HG03159 (cell line): ENCODE data around the gene ZSWIM5.
"Not testable (repeated sequence)": the region's sequence is repeated elsewhere in the genome, so short reads cannot be mapped to it uniquely, and the experiment has no call there.

Experiments used
- ATAC-seq: cut with Tn5 transposase; IDR thresholded peaks from one replicate; pipeline ENCODE4 v1.9.1; 2021; ENCODE audit warnings: mild to moderate bottlenecking, moderate library complexity; ENCODE audit not compliant: unreplicated experiment

ZSWIM5 gene

DNA sequence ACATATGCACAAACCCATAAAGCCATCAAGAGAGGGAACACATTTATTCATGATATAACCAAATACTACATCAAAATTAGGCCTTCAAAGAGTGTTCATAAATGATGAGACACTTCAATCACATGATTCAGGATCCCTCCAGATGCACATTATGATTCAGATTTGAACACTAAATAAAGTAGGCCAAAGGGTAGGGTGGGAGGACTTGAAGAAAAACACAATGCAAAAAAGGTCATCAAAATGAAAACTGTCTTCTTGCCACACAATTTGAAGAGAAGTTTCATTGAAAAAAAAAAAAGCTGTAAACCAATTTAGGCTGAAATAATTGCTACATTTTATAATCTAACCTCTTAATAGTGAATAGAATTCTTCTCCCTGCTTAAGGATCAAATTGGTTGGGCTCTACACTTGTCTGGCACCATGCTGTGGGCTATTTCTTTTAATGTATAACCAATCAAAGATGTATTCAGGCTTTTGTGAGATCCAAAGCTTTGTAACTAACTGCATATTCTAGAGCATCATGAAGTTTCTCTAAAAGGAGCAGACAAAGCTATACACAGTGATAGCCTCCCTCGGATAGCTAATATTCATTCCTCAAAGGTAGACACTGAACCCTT, 58.1 kb downstream of the ZSWIM5 start:
- no peak for ATAC-seq

DNA sequence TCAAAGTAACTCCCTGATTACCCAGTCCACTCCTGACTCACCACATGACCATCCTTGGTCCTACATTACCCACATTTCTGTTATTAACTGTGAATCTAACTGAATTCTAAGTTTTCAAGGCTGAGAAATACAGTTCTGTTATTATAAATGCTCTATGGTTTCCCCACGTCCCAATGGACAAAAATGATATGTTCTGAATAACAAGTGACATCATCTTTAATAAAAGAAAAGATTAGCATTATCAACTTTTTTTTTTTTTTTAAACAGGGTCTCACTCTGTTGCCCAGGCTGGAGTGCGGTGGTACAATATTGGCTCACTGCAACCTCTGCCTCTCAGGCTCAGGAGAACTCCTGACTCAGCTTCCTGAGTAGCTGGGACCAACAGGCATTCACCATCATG, 59.6 kb downstream of the ZSWIM5 start:
- no peak for ATAC-seq

DNA sequence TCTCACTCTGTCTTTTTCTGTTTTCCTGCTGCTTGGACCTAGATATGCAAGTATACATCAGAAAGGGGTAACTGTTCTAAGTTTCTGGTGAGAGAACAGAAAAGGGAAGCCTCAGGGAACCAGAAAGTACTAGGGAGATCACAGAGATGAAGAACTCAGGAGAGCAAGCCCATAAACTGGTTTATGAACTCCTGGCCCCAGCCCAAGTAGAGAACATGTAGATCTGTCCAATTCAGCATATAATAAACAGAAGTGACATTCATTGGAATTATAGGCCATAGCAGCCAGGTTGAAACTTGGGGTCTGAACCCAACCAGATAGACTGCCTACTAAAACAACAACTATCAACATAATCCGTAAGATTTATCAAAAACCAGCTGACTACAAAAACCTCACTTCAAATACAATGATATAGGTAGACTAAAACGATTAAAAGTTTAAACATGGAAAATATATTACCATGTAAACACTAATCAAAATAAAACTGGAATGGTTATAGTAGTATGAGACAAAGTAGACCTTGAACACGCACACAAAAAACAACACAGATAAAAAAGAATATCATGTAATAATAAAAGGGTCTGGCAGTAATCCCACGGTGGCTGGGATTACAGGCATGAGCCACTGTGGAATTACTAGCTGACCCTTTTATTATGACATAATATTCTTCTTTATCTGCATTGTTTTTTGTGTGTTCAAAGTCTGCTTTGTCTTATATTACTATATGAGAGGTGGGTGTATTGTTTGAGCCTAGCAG, 65.0 kb downstream of the ZSWIM5 start:
- no peak for ATAC-seq

DNA sequence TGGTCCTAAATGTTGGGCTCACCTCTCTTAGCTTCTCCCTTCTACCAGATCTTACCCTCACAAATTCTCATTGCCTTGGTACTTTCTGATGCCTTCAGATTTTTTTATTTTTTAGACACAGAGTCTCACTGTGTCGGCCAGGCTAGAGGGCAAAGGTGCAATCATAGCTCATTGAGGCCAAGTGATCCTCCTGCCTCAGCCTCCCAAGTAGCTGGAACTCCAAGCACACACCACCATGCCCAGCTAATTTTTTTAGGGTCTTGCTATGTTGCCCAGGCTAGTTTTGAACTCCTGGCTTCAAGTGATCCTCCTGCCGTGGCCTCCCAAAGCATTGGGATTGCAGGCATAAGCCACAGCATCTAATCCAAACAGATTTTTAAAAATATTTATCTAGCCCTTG, 69.4 kb downstream of the ZSWIM5 start:
- no peak for ATAC-seq

DNA sequence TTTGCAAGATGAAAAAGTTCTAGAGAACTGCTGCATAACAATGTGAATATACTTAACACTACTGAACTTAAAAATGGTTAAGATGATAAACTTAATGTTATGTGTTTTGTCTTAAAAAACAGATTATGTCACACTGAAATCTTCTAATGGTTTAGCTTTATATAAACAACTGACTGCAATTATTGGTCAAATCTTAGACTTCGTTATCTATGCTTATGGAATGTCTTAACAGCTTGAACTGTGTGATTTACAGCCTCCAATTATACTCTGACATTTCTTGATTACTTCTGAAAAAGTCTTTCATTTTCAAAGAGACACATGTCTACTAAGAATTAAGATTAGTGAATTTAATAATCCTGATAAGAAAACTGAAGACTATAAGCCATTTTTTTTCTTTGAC, 71.1 kb downstream of the ZSWIM5 start:
- no peak for ATAC-seq

DNA sequence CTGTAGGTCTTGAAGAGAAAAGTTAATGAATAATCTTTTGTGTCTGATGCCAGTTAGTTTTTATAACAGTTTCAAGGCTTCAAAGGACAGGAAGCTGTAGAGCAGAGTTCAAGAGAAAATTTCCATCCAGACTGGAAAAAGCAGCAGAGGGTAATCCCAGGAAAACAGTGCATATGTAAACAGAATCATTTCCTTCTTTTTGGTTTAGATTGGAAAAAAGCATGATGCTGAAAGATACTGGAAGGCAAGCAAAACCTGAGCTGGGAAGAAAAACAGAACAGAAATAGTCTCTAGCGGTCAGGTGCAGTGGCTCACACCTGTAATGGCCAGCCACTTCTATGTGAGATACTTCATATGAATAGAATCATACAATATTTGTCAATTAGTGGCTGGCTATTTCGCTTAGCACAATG, 71.9 kb downstream of the ZSWIM5 start:
- no peak for ATAC-seq

DNA sequence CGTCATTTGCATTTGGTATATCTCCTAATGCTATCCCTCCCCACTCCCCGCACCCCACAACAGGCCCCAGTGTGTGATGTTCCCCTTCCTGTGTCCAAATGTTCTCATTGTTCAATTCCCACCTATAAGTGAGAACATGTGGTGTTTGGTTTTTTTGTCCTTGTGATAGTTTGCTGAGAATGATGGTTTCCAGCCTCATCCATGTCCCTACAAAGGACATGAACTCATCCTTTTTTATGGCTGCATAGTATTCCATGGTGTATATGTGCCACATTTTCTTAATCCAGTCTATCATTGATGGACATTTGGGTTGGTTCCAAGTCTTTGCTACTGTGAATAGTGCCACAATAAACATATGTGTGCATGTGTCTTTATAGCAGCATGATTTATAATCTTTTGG, 73.7 kb downstream of the ZSWIM5 start:
- ATAC-seq: not testable (repeated sequence)

DNA sequence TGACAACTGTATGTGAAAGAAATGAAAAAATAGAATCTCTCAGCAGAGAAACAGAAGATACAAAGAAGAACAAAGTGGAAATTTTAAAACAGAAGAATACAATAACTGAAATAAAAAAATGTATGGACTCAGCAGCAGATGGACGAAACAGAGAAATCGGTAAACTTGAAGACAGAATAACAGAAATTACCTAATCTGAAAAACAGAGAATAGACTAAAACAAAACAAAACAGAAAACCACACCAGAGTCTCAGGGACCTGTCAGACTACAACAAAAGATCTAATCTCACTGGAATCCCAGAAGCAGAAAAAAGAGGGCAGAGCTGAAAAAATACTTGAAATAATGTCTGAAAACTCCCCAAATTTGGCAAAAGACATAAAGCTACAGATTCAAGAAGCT, 83.0 kb downstream of the ZSWIM5 start:
- ATAC-seq: no peak

DNA sequence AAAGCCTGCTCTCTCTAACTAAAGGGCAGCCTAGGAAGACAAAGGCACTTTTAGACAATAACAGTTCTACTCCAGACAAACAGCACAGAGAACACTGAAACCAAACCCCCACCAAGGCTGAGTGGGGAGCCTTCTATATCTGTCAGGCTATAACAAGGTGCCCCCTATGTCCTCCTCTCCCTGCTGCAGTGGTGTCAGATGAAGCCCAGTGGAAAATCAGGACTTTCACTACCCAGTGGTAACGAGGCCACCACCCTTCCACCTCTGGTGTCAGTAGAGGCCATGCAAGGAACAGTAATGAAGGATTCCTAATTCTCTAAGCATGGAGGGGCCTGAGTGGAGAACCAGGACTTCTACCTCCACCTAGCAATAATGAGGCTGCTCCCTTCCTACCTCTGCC, 83.7 kb downstream of the ZSWIM5 start:
- ATAC-seq: no peak

DNA sequence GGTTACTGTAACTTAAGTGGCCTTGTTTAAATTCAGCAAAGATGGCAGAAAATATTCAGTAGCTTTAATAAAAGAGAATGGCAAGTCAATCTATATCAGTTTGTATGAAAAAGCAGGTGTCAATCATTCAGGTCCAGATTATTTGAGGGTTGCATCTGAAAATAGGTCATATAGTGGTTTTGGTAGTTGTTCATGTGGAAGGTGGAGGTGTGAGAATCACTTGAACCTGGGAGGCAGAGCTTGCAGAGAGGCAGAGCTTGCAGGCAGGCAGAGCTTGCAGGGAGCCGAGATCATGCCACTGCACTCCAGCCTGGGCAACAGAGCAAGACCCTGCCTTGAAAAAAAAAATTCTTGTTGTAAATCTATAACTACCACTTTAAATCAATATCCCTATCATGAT, 88.6 kb downstream of the ZSWIM5 start:
- no peak for ATAC-seq

DNA sequence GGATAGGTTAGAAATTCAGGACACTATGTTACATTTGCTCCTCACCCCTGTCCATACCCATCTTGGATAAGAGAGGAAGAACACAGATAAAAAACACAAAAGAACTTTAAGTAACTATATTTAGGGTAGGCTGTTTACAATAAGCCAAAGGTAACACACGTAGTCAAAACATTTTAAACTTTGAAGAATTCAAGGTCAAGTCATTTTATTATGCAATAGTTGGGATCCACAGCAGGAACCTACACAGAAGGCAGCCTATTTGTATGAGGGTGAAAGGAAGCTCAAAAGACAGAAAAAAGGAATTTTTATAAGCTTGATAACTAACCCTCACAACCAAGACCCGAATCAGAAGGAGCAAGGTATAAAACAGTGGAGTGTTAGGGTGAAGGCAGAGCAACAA, 89.6 kb downstream of the ZSWIM5 start:
- no peak for ATAC-seq

DNA sequence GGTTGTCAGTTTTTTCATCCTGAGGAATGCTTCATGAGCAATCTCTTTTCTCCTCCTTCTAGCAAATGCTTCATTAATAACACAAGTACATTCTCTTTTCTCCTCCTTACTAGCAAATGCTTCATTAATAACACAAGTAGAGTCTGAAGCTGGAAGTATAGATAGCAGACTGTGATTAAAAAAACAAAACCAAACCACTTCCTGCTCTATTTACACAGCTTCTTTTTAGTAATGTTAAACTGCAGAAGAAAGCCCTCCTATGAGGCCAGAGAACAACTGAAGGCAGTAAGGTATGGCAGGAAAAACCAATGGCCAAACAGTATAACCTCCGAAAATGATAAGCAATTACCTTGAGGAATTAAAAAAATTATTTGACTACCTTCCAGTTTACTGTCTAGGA, 90.1 kb downstream of the ZSWIM5 start:
- ATAC-seq: no peak

DNA sequence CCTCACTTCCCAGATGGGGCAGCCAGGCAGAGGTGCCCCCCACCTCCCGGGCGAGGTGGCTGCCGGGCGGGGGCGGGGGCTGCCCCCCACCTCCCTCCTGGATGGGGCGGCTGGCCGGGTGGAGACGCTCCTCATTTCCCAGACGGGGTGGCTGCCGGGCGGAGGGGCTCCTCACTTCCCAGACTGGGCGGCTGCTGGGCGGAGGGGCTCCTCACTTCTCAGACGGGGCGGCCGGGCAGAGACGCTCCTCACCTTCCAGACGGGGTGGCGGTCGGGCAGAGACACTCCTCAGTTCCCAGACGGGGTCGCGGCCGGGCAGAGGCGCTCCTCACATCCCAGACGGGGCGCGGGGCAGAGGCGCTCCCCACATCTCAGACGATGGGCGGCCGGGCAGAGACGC, 91.2 kb downstream of the ZSWIM5 start:
- not testable (repeated sequence) for ATAC-seq

DNA sequence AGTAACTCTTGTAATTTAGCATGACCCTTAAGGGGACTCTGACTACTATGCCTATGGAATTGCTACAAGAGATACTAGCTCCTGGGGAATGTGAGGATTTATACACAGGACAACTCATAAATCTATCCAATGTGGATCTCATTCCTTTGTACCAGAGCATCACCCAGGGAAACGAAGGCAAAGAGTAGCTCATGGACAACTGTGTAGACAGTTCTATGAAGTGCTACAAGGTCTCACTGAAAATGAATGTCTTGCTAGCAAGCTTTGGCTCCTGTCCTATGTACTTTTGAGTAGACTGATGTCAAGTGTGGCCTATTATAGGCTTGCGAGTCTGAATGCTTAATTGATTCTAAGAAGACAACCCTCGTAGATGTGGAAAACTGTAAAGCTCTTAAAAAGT, 93.7 kb downstream of the ZSWIM5 start:
- no peak for ATAC-seq

DNA sequence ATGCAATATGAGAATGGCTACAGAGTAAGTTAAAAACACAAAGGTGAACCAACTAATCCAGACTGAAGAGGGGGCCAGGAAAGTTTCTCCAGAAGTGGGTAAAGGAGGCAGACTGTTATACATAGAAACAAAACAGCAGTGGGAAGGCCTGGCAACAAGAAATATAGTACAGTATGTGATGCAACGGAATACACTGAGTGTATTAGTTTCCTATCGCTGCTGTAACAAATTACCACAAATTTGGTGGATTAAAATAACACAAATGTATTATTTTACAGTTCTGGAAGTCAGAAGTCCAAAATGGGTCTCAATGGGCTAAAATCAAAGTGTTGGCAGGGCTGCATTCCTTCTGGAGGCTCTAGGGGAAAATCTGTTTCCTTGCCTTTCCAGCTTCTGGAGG, 95.2 kb downstream of the ZSWIM5 start:
- ATAC-seq: no peak

DNA sequence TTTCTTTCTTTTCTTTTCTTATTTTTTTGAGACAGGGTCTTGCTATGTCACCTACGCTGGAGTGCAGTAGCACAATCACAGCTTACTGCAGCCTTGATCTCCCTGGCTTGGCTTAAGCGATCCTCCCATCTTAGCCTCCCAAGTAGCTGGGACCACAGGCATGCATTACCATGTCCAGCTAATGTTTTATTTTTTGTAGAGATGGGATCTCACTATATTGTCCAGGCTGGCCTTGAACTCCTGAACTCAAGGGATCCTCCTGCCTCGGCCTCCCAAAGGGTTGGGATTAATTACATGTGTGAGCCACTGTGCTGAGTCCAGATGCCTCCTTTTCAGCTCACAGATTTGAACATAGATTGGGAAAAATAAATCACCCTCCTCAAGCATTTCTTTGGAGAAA, 98.6 kb downstream of the ZSWIM5 start:
- ATAC-seq: no peak

DNA sequence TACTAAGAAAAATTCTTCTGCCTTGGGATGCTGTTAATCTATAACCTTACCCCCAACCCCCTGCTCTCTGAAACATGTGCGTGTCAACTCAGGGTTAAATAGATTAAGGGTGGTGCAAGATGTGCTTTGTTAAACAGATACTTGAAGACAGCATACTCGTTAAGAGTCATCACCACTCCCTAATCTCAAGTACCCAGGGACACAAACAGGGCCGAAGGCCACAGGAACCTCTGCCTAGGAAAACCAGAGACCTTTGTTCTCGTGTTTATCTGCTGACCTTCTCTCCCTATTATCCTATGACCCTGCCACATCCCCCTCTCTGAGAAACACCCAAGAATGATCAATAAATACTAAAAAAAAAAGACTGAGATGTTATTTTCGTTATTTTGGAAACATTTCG, 99.5 kb downstream of the ZSWIM5 start:
- not testable (repeated sequence) for ATAC-seq

DNA sequence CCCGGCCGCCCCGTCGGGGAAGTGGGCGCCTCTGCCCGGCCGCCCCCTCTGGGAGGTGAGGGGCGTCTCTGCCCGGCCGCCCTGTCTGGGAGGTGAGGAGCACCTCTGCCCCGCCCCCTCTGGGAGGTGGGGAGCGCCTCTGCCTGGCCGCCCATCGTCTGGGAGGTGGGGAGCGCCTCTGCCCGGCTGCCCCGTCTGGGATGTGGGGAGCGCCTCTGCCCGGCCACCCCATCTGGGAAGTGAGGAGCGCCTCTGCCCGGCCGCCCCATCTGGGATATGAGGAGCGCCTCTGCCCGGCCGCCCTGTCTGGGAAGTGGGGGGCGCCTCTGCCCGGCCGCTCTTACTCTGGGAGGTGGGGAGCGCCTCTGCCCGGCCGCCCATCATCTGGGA, 100.3 kb downstream of the ZSWIM5 start:
- not testable (repeated sequence) for ATAC-seq

DNA sequence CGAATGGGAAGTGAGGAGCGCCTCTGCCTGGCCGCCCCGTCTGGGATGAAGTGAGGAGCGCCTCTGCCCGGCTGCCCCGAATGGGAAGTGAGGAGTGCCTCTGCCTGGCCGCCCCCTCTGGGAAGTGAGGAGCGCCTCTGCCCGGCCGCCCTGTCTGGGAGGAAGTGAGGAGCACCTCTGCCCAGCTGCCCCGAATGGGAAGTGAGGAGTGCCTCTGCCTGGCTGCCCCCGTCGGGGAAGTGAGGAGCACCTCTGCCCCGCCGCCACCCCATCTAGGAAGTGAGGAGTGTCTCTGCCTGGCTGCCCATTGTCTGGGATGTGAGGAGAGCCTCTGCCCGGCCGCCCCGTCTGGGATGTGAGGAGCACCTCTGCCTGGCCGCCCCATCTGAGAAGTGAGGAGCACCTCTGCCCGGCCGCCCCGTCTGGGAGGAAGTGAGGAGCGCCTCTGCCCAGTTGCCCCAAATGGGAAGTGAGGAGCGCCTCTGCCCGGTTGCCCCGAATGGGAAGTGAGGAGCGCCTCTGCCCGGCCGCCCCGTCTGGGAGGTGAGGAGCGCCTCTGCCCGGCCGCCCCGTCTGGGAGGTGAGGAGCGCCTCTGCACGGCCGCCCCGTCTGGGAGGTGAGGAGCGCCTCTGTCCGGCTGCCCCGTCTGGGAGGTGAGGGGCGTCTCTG, 100.8 kb downstream of the ZSWIM5 start:
- not testable (repeated sequence) for ATAC-seq

DNA sequence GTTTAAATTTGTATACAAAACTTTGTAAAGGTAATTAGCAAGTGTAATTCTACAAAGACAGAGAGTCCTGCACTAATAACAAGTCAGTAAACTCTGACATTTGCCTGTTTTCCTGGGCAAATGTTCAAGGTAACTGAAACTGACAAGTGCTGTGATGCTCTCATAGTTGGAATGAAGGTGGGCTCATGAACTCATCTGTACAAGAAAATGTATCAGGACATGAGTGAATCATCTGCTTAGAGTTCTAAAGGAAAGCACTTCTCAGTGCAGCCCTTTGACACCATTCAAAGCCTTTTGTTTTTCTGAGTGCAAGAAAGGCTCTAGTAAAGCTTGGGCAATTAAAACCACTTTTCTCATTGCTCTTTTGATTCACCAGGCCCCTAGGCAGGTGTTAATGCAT, 102.9 kb downstream of the ZSWIM5 start:
- ATAC-seq: no peak

DNA sequence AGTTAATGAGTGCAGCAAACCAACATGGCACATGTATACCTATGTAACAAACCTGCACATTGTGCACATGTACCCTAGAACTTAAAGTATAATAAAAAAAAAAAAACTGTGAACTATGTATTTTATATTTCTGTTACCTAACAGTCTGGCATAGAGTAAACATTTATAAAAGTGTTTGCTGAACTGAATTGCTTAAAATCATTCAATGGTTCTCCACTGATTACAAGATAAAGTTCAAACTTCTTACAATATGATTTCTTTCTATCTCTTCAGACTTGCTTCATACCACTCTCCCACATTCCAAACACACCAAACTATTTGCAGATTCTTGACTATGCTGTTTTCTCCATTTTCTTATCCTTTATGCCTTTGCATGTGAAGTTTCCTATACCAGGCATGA, 104.5 kb downstream of the ZSWIM5 start:
- no peak for ATAC-seq

DNA sequence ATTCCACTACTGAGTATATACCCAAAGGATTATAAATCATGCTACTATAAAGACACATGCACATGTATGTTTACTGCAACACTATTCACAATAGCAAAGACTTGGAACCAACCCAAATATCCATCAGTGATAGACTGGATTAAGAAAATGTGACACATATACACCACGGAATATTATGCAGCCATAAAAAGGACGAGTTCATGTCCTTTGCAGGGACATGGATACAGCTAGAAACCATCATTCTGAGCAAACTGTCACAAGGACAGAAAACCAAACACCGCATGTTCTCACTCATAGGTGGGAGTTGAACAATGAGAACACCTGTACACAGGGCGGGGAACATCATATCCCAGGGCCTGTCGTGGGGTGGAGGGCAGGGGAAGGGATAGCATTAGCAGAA, 104.9 kb downstream of the ZSWIM5 start:
- ATAC-seq: not testable (repeated sequence)
